Gastrocnemius medialis (tissue), 4 donors: ENCODE measurements around the gene KRTAP16-1.

Experiments
- CTCF ChIP-seq, 5 experiments: fragments of 450-650 bp in 3 of 5; fragments of 200-600 bp in 2 of 5; sonication (generic) in 2 of 5; IDR thresholded peaks in 4 of 5; conservative IDR thresholded peaks in 1 of 5; 1 replicate in 4 of 5; 2 replicates in 1 of 5; pipeline ENCODE4 v1.5.1; 2016 to 2019; ENCODE audit warnings: antibody characterized with exemption in 5 of 5, mild to moderate bottlenecking in 3 of 5, moderate library complexity in 3 of 5
- POLR2A ChIP-seq, 2 donors: fragments of 450-650 bp; IDR thresholded peaks; one replicate each; pipeline ENCODE4 v1.6.1; 2017; ENCODE audit warnings: antibody characterized with exemption in 2 of 2, mild to moderate bottlenecking in 2 of 2, moderate library complexity in 2 of 2

DNA sequence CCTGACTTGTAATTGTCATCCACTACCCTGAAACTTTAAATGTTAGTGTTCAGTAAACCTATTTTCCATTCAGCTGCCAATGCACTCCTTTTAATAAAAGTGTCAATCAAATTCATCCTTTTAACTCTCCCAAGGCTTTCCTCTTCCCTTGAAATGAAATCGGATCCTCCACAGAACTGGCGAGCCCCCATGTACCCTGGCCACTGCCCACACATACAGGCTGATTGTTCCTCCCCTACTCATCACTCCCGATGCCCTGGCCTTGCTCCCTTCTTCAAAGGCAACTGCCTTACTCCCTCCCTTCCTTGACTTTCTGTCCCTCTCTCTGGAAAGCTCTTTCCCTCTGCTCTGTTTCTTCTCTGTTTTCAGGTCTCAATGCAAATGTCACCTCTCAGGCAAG is 33.9 kb upstream of the KRTAP16-1 start:
- TF ChIP-seq POLR2A (IDR thresholded peaks at IDR 0.05) (no peak), CTCF (IDR thresholded peaks at IDR 0.05 in 4 of 5, conservative IDR thresholded peaks at IDR 0.05 in 1 of 5) (no peak)
